OCI-LY3 (cell line): ENCODE measurements around the gene SYNGR4.

ENCODE experiments used
- H2AFZ ChIP-seq: fragments of 200-600, 300-600 bp; shearing (Covaris generic); 2 replicates; pipeline ENCODE4 v1.6.0; 2014; ENCODE audit warnings: antibody characterized with exemption, low read depth, low read length
- H3K27ac ChIP-seq: fragments of 200-600, 300-600 bp; sonication (generic); 2 replicates; pipeline ENCODE4 v1.5.1; 2014; ENCODE audit warnings: mild to moderate bottlenecking, low read length, moderate library complexity, mixed read lengths
- H3K27me3 ChIP-seq: fragments of 200-600, 300-600 bp; sonication (generic); 2 replicates; pipeline ENCODE4 v1.6.1; 2014; ENCODE audit warnings: low read depth, low read length, mixed read lengths
- H3K36me3 ChIP-seq: fragments of 200-600, 300-600 bp; sonication (generic); replicated peaks from 2 replicates; pipeline ENCODE3; 2014; ENCODE audit warnings: low read depth, low read length, mixed read lengths
- H3K4me1 ChIP-seq: fragments of 300-600, 200-600 bp; sonication (generic); 2 replicates; pipeline ENCODE4 v1.6.1; 2014; ENCODE audit warnings: low read length, mixed read lengths
- H3K4me2 ChIP-seq: fragments of 200-600, 300-600 bp; sonication (generic); 2 replicates; pipeline ENCODE4 v1.6.1; 2014; ENCODE audit warnings: low read length, mixed read lengths
- H3K4me3 ChIP-seq: fragments of 300-600, 200-600 bp; sonication (generic); 2 replicates; pipeline ENCODE4 v1.5.1; 2014; ENCODE audit warnings: antibody characterized with exemption, mild to moderate bottlenecking, low read length, moderate library complexity
- H3K79me2 ChIP-seq: fragments of 300-600, 200-600 bp; shearing (Covaris generic); 2 replicates; pipeline ENCODE4 v1.6.1; 2014; ENCODE audit warnings: mild to moderate bottlenecking, low read length, mixed read lengths
- H3K9ac ChIP-seq: fragments of 300-600, 200-600 bp; shearing (Covaris generic); 2 replicates; pipeline ENCODE4 v1.6.0; 2014; ENCODE audit warnings: mild to moderate bottlenecking, low read length, moderate library complexity
- H3K9me3 ChIP-seq: fragments of 200-600, 300-600 bp; shearing (Covaris generic); 2 replicates; pipeline ENCODE4 v1.6.1; 2014; ENCODE audit warnings: low read length, mixed read lengths; ENCODE audit not compliant: insufficient read depth
- H4K20me1 ChIP-seq: fragments of 200-600, 300-600 bp; sonication (generic); 2 replicates; pipeline ENCODE4 v1.6.1; 2016; ENCODE audit warnings: low read length, mixed read lengths; ENCODE audit not compliant: insufficient read depth
- CTCF ChIP-seq: fragments of 200-600, 300-600 bp; sonication (generic); IDR thresholded peaks from 2 replicates; pipeline ENCODE4 v1.5.1; 2014; ENCODE audit warnings: antibody characterized with exemption, low read length, low read depth
- EZH2phosphoT487 ChIP-seq: fragments of 200-600 bp; shearing (Covaris generic); IDR thresholded peaks from 2 replicates; pipeline ENCODE4 v1.6.1; 2018; ENCODE audit warnings: antibody characterized with exemption, mixed run types, low read depth

SYNGR4 gene

GRCh38 chr19:48396016-48396823 is 32.1 kb downstream of the SYNGR4 start:
- Histone ChIP-seq H4K20me1 (no peaks in the 10 kb centered on the region), H3K9ac (no peak overlapping the region), H3K27me3 (peaks cover 44% of the 10 kb centered on the region), H3K9me3 (no peaks in the 10 kb centered on the region), H3K27ac (no peak overlapping the region), H3K4me1 (peaks cover 34% of the 10 kb centered on the region), H3K79me2 (peaks cover 2% of the 10 kb centered on the region), H3K4me3 (peak overlapping the region; percentile 88; the same call in 1 of the 2 replicates), H3K4me2 (peak overlapping the region; percentile 100; the same call in 1 of the 2 replicates), H3K36me3 (no peaks in the 10 kb centered on the region), H2AFZ (no peak overlapping the region)
- TF ChIP-seq EZH2phosphoT487 (no peak), CTCF (no peak)

- Histone ChIP-seq H3K27ac (no peak overlapping the region), H3K9ac (no peak overlapping the region), H3K79me2 (no peaks in the 10 kb centered on the region), H3K4me2 (no peak overlapping the region), H3K4me3 (no peak overlapping the region), H3K9me3 (no peaks in the 10 kb centered on the region), H3K27me3 (peaks cover 44% of the 10 kb centered on the region), H3K36me3 (no peaks in the 10 kb centered on the region), H2AFZ (no peak overlapping the region), H4K20me1 (no peaks in the 10 kb centered on the region), H3K4me1 (peaks cover 31% of the 10 kb centered on the region)
- no peak for TF ChIP-seq EZH2phosphoT487
- TF ChIP-seq CTCF = no peak
Measured at GRCh38 chr19:48396824-48397176, 32.6 kb downstream of the SYNGR4 start.

- Histone ChIP-seq H3K79me2 (no peaks in the 10 kb centered on the region), H4K20me1 (no peaks in the 10 kb centered on the region), H2AFZ (no peak overlapping the region), H3K9ac (no peak overlapping the region), H3K9me3 (no peaks in the 10 kb centered on the region), H3K27me3 (peaks cover 44% of the 10 kb centered on the region), H3K4me3 (no peak overlapping the region), H3K36me3 (no peaks in the 10 kb centered on the region), H3K4me1 (peaks cover 29% of the 10 kb centered on the region), H3K4me2 (no peak overlapping the region), H3K27ac (no peak overlapping the region)
- TF ChIP-seq CTCF = no peak
- TF ChIP-seq EZH2phosphoT487 = no peak
Measured at GRCh38 chr19:48397263-48398101, 33.3 kb downstream of the SYNGR4 start.

- peaks cover 44% of the 10 kb centered on the region for H3K27me3 ChIP-seq
- peaks cover 29% of the 10 kb centered on the region for H3K4me1 ChIP-seq
- H3K9me3 ChIP-seq = no peaks in the 10 kb centered on the region
- no peaks in the 10 kb centered on the region for H3K36me3 ChIP-seq
- no peak overlapping the region for H3K9ac ChIP-seq
- no peaks in the 10 kb centered on the region for H4K20me1 ChIP-seq
- H2AFZ ChIP-seq = no peak overlapping the region
- no peak overlapping the region for H3K27ac ChIP-seq
- no peak overlapping the region for H3K4me2 ChIP-seq
- TF ChIP-seq EZH2phosphoT487 (no peak), CTCF (no peak)
- no peaks in the 10 kb centered on the region for H3K79me2 ChIP-seq
- no peak overlapping the region for H3K4me3 ChIP-seq
Measured at GRCh38 chr19:48398102-48398374, 33.9 kb downstream of the SYNGR4 start.
